A549 (cell line): ENCODE results near the gene PSMC5. TPM values are rescaled to one million over a fixed set of nuclear protein-coding genes. Genes with fewer than 3 reads are reported as not detected.
A peak's percentile ranks its signal among the peaks of the same experiment; 100 is the strongest.
"Not testable (repeated sequence)": the region's sequence is repeated elsewhere in the genome, so short reads cannot be mapped to it uniquely, and the experiment has no call there.

Experiments
- ATAC-seq, 2 experiments: fragments of 200-7000 bp in 1 of 2; fragments of >200 bp in 1 of 2; cut with Nextera tagmentation in 1 of 2; cut with Tn5 transposase in 1 of 2; 3 replicates each; pipeline versions ENCODE4 v1.8.0 to v1.9.1; 2018 to 2020; ENCODE audit warnings: mild to moderate bottlenecking in 1 of 2, moderate library complexity in 1 of 2
- CTCF ChIA-PET: fragments of 300-600 bp; sonication (Branson Sonifier 250); formaldehyde crosslinking; extraction: SDS; loops from one replicate; lab custom pipeline; 2021; ENCODE audit warnings: antibody characterized with exemption, inconsistent platforms; lab: Yijun Ruan, JAX
- POLR2A ChIA-PET: fragments of 350-600 bp; formaldehyde crosslinking; extraction: SDS; loops from one replicate; lab custom pipeline; 2021; ENCODE audit warnings: antibody characterized with exemption, inconsistent platforms; lab: Yijun Ruan, JAX
- DNase-seq, 2 experiments: peaks; one replicate each; pipeline versions ENCODE4 v3.0.0 to v3.0.0-alpha.2; 2011 to 2016; ENCODE audit warnings: low read depth in 1 of 2, low spot score in 1 of 2
- FAIRE-seq: peaks from 2 replicates; lab custom pipeline; 2011; peaks lifted over from hg19 to GRCh38; lab: Jason Lieb, UNC
- H3K27ac ChIP-seq, 2 experiments: fragments of >200 bp; sonication (Bioruptor Twin); formaldehyde crosslinking; 3 replicates each; pipeline ENCODE4 v1.5.1; 2016 to 2017
- H3K4me1 ChIP-seq: fragments of >200 bp; sonication (Bioruptor Twin); formaldehyde crosslinking; 3 replicates; pipeline ENCODE4 v1.6.1; 2016
- H3K4me2 ChIP-seq: fragments of >200 bp; sonication (Bioruptor Twin); formaldehyde crosslinking; 3 replicates; pipeline ENCODE4 v1.6.1; 2016
- H3K4me3 ChIP-seq: fragments of >200 bp; sonication (Bioruptor Twin); formaldehyde crosslinking; 3 replicates; pipeline ENCODE4 v1.5.1; 2016
- H3K9me3 ChIP-seq: fragments of >200 bp; sonication (Bioruptor Twin); formaldehyde crosslinking; 3 replicates; pipeline ENCODE4 v1.6.1; 2016
- MAFK ChIP-seq: fragments of 450-650 bp; IDR thresholded peaks from 2 replicates; pipeline ENCODE4 v1.6.1; 2014; ENCODE audit not compliant: partially characterized antibody
- WGBS: methylation state at CpG from one replicate; pipeline ENCODE4 v1.1.6; 2017; ENCODE audit errors: missing lambda C conversion rate; 5-methylcytosine and 5-hydroxymethylcytosine counted together
- polyA plus RNA-seq, 4 experiments: library from polyadenylated mRNA; depleted of rRNA in 3 of 4; stranded (reverse); fragments of >200 nt; fragmentation: RNase III in 1 of 4; extraction: RNeasy Plus Mini Kit Qiagen cat#74134 plus additional on column Dnase treatment in 1 of 4; gene quantifications; 2 replicates in 3 of 4; 3 replicates in 1 of 4; pipeline ENCODE4 v1.2.3, GENCODE V29; 2011 to 2017

The PSMC5 gene
- polyA plus RNA-seq, 2 of the 4 experiments (the other 2 are of a cell fraction): 303 to 406 TPM

- H3K4me3 ChIP-seq, POLR2A ChIA-PET, FAIRE-seq, H3K9me3 ChIP-seq, H3K27ac ChIP-seq, H3K4me1 ChIP-seq, DNase-seq, H3K4me2 ChIP-seq: not testable (repeated sequence)
- CTCF ChIA-PET: interaction anchor here (1.1 to 7.7 kb wide), 6 partner anchors 11 to 412 kb away, joined by 3 to 90 read pairs (median 34); partner anchors contain the start of gene GH2
- TF ChIP-seq MAFK: peak; percentile 86
- ATAC-seq: peak in 1 of 2 experiments; percentile 58; a peak in 3 of 6 replicates
- 38% methylated on average over 9 of the region's 9 CpGs for WGBS
Measured at GRCh38 chr17:63869491-63870291, 42.5 kb downstream of the PSMC5 start.

DNA sequence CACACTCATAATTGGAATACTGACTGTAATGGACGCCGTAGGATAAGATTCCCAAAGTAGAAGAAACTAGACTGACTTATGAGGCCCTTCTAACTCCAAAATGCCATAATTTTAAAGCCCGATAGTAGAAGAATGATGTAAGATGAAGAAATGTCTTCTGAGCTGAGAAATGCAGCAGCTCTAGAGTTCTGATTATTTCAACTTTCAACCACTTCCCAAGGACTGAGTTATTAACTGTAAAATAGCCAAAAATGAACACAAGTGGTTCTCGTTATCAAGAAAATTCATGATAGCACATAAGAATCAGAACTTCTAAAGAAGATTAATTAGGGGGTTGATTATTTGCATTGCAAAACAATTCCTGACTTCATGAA is 43.0 kb downstream of the PSMC5 start:
- H3K4me1 ChIP-seq, DNase-seq, FAIRE-seq, POLR2A ChIA-PET, H3K4me3 ChIP-seq, ATAC-seq, H3K9me3 ChIP-seq, H3K4me2 ChIP-seq, H3K27ac ChIP-seq: not testable (repeated sequence)
- CTCF ChIA-PET: interaction anchor here (1.1 to 7.7 kb wide), 5 partner anchors 12 to 32 kb away, joined by 4 to 90 read pairs (median 44); partner anchors contain the start of gene GH2
- WGBS: 84% methylated on average over 4 of the region's 4 CpGs

GRCh38 chr17:63871646-63872365 is 44.6 kb downstream of the PSMC5 start:
- H3K4me2 ChIP-seq, ATAC-seq, H3K9me3 ChIP-seq, H3K27ac ChIP-seq, DNase-seq, H3K4me1 ChIP-seq, FAIRE-seq, H3K4me3 ChIP-seq, POLR2A ChIA-PET: not testable (repeated sequence)
- WGBS: 70% methylated on average over 15 of the region's 15 CpGs
- CTCF ChIA-PET: interaction anchor here (7.7 kb wide), 1 partner anchor 11 kb away, joined by 56 read pairs; the partner anchor contains the start of gene GH2

DNA sequence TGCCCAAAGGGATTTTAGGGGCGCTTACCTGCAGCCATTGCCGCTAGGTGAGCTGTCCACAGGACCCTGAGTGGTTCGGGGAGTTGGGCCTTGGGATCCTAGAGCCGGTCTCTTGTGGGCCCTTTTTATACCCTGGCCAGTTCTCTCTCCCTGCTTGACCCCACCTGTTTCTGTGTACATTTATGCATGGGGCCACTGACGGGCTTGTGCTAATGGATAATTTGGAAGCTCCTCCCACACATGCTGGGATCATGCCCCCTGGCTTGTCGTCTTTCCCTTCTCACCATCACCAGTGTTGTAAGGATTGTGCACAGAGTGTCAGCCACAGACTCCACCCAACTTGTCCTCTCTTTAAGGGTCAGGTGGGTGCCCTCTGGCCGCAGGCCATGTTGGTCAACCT is 46.3 kb downstream of the PSMC5 start, which contains the start of gene CSH2:
Gene CSH2 (minus strand): TSS at position 101 of the 400 bp plus-strand sequence. CDS start 63 bp downstream, at position 38.
- POLR2A ChIA-PET, DNase-seq, H3K4me2 ChIP-seq, H3K9me3 ChIP-seq, H3K27ac ChIP-seq, FAIRE-seq, ATAC-seq, H3K4me3 ChIP-seq, H3K4me1 ChIP-seq: not testable (repeated sequence)
- 49% methylated on average over 6 of the region's 7 CpGs for WGBS
- CTCF ChIA-PET: interaction anchor here (1.1 to 4.4 kb wide), 3 partner anchors 16 to 264 kb away, joined by 3 to 21 read pairs (median 3); no protein-coding TSS in a partner anchor

- H3K4me1 ChIP-seq, FAIRE-seq, POLR2A ChIA-PET, H3K27ac ChIP-seq, DNase-seq, H3K4me2 ChIP-seq, H3K4me3 ChIP-seq, H3K9me3 ChIP-seq: not testable (repeated sequence)
- WGBS: 72% methylated on average over 6 of the region's 8 CpGs
- ATAC-seq: peak in 1 of 2 experiments; percentile 71; a peak in 3 of 6 replicates
- CTCF ChIA-PET: interaction anchor here (0.9 to 4.4 kb wide), 6 partner anchors 8 to 263 kb away, joined by 3 to 21 read pairs (median 4); no protein-coding TSS in a partner anchor
Measured at GRCh38 chr17:63874061-63874626, 46.9 kb downstream of the PSMC5 start.

GRCh38 chr17:63874693-63875092 is 47.5 kb downstream of the PSMC5 start:
- CTCF ChIA-PET: interaction anchor here (0.9 to 4.4 kb wide), 6 partner anchors 8 to 263 kb away, joined by 3 to 21 read pairs (median 4); no protein-coding TSS in a partner anchor

GRCh38 chr17:63878413-63878812 is 51.2 kb downstream of the PSMC5 start:
- FAIRE-seq, DNase-seq, H3K4me1 ChIP-seq, H3K27ac ChIP-seq, H3K4me3 ChIP-seq, ATAC-seq, H3K9me3 ChIP-seq, POLR2A ChIA-PET, H3K4me2 ChIP-seq: not testable (repeated sequence)
- CTCF ChIA-PET: interaction anchor here (0.5 to 3.9 kb wide), 9 partner anchors 11 to 262 kb away, joined by 3 to 30 read pairs (median 3); partner anchors contain the start of gene CSHL1
- 43% methylated on average over 9 of the region's 9 CpGs for WGBS

More at GRCh38 chr17:63874693-63875092, 47.5 kb downstream of the PSMC5 start:
- H3K27ac ChIP-seq, ATAC-seq, POLR2A ChIA-PET, FAIRE-seq, H3K9me3 ChIP-seq, H3K4me2 ChIP-seq, H3K4me1 ChIP-seq, H3K4me3 ChIP-seq, DNase-seq: not testable (repeated sequence)
- WGBS: 68% methylated on average over 6 of the region's 6 CpGs
